ENCODE measurements around the gene F2.

Gene F2

DNA sequence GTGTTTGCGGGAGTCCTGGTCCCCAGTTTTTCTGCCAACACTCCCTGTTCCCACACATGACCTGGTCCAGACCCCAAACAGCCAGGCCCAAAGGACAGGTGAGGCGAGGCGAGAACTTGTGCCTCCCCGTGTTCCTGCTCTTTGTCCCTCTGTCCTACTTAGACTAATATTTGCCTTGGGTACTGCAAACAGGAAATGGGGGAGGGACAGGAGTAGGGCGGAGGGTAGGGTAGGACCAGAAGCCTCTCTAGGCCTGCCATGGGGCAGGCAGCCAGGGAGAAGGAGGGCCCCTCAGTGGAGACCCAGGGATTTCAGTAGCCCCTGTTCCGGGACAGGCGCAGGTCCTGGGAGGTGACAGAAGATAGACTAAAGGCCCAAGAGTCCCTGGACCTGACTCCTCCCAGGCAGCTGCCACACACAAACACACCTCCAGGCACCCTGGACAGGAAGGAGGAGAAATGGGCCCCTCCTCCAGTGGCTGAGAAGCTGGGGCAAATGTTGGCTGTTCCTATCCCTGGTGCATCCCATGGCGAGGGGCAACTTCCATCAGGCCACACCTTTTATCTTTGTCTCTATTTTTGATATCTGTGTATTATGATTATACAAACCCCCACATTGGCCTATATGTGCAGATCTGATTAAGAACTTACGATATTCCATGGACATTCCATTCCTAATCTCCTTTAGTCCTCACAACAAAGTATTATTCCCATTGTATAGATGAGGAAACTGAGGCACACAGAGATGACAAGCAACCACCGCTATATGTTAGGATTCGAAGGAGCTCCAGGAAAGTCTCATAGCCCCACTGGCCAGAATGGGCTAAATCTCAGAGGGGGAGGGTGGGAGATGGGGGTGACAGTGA lies 626 bp upstream of the F2 start:
- no peak for DNase-seq (ENCODE audit: low spot score)

DNA sequence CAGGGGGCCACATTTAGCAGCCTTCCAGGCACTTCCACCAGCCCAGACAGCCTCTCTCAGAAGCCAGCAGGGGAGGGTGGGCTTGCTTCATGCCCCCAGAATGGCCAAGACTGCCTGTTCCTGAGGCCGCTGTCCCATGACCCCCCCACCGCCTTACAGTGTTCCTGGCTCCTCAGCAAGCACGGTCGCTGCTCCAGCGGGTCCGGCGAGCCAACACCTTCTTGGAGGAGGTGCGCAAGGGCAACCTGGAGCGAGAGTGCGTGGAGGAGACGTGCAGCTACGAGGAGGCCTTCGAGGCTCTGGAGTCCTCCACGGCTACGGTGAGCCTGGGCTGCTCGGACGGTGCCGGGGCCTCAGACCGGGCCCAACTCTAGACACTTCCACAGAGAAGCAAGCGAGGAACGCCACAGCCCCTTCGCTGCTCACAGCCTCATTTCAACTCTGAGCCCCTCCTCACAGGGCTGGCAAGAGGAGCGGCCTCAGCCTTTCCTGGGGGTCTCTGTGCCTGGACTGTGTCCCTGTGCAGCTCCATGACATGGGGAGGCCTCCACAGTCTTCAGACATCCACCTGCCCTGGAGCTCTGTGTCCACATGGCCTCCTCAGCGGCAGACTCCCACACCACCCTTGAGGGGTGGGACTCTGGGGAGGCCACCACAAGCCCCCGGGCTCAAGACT lies 668 bp downstream of the F2 start:
- no peak for DNase-seq (ENCODE audit: low spot score)

DNA sequence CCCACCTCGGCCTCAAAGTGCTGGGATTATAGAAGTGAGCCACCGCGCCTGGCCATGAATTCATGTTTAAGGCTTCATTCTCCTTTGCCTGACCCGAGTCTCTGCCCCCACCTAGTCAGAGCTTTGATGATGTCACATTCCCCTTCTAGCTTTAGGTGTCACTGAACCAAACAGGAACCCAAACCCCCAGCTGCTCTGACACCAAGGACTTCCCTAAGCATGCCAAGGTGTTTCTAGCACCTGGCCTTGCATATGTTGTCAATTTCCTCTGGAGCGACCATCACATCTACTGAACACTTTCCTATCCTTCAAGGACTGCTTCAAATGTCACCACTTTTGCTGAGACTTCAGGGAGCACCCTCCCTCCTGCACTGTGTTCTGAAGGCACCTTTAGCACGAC lies 2.3 kb downstream of the F2 start:
- DNase-seq (ENCODE audit: low spot score), result no peak

GRCh38 chr11:46722566-46723358 lies 3.7 kb downstream of the F2 start:
- no peak for DNase-seq (ENCODE audit: low spot score)

DNA sequence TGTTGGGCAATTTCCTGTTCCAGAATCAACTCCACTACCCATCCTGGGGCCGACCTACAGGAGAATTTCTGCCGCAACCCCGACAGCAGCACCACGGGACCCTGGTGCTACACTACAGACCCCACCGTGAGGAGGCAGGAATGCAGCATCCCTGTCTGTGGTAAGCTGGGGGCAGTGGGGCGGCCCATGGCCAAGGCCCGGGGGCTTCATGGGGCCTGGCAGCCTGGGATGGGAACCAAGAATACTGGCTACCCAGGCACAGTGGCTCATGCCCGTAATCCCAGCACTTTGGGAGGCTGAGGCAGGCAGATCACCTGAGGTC lies 4.3 kb downstream of the F2 start:
- no peak for DNase-seq (ENCODE audit: low spot score)

- no peak for DNase-seq (ENCODE audit: low spot score)
These were observed 5.1 kb downstream of the F2 start for GRCh38 chr11:46724088-46724487.

- DNase-seq (ENCODE audit: low spot score), result no peak
These were observed 6.6 kb downstream of the F2 start for GRCh38 chr11:46725338-46726205.

GRCh38 chr11:46726206-46726862 lies 7.3 kb downstream of the F2 start:
- no peak for DNase-seq (ENCODE audit: low spot score)

GRCh38 chr11:46727952-46728658 lies 9.1 kb downstream of the F2 start:
- no peak for DNase-seq (ENCODE audit: low spot score)

GRCh38 chr11:46728659-46729040 lies 9.6 kb downstream of the F2 start:
- DNase-seq (ENCODE audit: low spot score), result no peak

DNA sequence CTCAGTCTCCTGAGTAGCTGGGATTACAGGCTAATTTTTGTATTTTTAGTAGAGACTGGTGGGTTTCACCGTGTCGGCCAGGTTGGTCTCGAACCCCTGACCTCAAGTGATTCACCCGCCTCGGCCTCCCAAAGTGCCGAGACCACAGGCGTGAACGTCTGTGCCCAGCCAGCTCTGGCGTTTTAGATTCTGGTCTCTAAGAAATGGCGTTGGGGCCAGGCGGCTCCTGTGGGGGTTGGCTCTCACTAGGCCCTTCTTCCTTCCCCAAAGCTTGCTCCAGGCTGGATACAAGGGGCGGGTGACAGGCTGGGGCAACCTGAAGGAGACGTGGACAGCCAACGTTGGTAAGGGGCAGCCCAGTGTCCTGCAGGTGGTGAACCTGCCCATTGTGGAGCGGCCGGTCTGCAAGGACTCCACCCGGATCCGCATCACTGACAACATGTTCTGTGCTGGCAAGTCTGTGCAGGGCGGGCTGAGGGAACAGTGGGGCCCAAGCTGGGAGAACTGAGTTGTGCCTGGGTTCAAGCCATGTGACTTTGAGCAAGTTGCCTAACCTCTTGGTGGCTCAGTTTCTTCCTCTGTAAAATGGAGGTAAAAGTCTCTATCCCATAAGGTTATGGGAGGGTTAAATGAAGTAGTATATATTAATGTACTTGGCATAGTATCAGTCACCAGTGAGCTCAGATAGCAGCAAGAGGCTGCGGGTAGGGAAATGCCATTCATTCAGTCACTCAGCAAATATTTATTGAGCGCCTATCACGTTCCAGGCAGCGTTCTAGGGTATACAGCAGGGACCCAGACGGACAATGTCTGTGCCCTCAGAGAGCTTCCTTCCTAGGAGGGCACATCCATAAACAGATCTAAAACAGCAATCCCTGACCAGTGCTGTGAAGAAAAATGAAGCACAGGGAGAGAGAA lies 10.4 kb downstream of the F2 start:
- DNase-seq (ENCODE audit: low spot score), result no peak

GRCh38 chr11:46731545-46731944 lies 12.5 kb downstream of the F2 start:
- DNase-seq (ENCODE audit: low spot score), result no peak

- DNase-seq (ENCODE audit: low spot score), result no peak
These were observed 14.2 kb downstream of the F2 start for GRCh38 chr11:46733234-46733633.

- no peak for DNase-seq (ENCODE audit: low spot score)
These were observed 17.1 kb downstream of the F2 start for GRCh38 chr11:46736146-46736545.

DNA sequence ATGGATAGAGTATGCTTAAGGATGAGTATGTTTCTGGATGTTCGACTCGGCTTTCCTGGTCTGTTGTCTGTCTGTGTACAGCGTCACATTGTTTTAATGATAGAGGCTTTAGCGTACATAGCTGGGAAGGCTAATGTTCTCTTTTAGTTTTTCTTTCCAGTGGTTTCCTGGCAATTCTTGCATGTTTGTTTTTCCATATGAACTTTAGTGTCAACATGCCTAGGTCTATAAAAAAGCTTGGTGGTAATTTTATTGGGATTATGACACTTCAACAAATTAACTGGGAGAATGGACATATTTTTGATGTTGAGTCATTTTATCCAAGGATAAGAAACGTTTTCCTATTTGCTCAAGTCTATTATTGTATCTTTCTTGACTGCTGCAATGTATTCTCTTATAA lies 17.6 kb downstream of the F2 start:
- DNase-seq (ENCODE audit: low spot score), result no peak

- no peak for DNase-seq (ENCODE audit: low spot score)
These were observed 18.7 kb downstream of the F2 start for GRCh38 chr11:46737699-46738098.

DNA sequence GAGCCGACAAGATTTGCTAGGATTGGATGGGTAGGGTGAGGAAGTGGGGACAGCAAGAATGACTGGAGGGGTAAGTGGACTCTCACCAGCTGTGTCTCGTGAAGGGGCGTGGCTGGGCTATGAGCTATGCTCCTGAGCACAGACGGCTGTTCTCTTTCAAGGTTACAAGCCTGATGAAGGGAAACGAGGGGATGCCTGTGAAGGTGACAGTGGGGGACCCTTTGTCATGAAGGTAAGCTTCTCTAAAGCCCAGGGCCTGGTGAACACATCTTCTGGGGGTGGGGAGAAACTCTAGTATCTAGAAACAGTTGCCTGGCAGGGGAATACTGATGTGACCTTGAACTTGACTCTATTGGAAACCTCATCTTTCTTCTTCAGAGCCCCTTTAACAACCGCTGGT lies 19.9 kb downstream of the F2 start:
- no peak for DNase-seq (ENCODE audit: low spot score)

GRCh38 chr11:46741600-46742484 lies 22.8 kb downstream of the F2 start:
- no peak for DNase-seq (ENCODE audit: low spot score)

DNA sequence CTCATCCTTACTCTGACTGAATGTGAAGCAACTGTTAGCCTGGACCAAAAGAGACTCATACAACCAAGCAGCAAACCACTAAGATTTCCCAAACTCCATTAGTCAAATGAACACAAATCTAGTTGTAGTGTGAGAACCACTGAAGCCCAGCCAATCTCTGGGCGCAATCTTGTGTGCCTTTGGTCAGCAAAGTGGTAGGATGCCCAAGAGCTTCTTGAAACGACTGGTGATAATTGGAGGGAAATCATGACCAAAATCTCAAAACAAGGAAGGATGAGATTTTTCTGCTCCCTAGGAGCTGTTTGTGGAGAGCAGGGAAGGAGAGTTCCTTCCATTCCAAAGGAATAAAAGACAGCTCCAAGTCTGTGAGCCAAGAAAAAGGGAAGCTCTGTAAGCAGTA lies 24.0 kb downstream of the F2 start:
- no peak for DNase-seq (ENCODE audit: low spot score)

Data from CD4-positive, alpha-beta T cell treated with Interleukin-6 at 100 ng/mL for 8 hours (primary cell).